NCI-H146 (cell line): Measurements from ENCODE around the gene CPLX3.

Experiments
- DNase-seq: peaks from one replicate; lab custom pipeline; 2025; lab: John Stamatoyannopoulos, UW

Gene CPLX3

DNA sequence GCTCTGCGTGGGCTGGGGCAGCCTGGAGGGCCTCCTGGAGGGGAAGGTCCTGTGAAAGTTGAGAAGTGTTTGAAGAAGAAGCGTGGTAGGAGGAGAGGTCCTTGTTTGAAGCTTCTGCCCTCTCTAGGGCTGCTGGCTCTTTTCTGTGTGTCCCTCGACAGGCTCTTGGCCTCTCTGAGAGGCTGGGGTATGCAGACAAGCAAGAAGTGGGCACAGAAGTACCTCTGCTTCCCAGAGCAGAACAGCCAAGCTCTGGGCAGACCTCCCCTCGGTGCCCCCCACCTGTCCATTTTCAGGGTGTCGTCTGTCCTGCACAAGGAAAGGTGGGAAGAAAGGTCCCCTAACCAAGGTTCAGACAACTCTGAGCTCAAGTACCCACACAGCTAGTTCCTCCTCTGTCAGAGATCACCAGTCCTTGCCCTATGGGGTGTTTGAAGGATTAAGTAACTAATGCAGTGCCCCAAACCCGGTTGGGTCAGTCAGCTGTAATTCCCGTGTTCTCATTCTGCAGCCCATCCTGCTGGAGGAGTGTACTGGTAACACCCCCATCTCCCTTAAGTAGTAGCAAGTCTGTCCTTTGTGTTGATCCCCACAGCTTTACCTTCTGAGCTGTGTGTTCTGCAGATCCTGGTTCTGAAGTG is 38.3 kb upstream of the CPLX3 start:
- no peak for DNase-seq

DNA sequence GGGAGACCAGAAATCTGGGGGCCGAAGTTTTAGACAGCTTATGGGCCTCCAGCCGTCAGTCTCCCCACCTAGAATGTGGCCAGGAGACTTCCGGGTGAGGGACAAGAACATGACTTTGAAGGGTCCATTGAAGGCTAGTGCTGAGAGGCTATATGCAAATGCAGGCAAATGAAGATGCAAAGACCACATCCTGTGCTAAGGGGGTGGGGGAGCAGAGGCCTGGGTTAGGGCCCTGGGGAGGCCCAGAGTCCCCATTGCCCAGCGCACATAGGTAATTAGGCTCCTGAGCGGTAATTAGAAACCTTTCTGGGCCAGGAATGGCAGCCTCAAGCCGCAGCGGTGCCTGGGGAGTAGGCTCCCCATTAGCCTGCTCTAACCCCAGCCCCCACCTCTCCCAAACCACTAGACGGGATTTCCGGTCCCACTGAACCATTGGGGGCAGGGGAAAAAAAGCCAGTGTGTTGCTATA is 37.7 kb upstream of the CPLX3 start:
- DNase-seq = no peak

DNA sequence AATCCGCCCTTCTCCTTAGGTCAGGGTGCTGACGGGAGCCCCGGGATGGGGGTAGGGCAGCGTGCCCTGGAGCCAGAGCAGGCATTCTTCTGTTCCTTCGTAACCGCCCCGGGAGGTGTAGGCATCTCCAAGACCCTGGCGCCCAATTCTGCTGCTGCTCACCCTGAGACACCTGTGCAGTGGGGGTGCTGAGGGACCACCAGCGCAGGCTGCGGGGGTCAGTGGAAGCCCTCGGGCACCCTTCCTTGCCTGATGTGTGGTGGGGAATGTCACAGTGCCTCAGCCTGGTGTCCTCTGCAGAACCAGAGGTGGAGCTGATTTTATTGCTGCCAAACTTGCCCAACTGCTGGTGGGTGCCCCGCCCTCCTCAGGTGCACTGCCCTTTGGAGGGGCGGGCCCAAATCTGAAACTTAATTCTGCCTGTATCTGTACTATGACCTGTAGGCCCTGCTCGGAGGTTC is 37.2 kb upstream of the CPLX3 start:
- DNase-seq = no peak

DNA sequence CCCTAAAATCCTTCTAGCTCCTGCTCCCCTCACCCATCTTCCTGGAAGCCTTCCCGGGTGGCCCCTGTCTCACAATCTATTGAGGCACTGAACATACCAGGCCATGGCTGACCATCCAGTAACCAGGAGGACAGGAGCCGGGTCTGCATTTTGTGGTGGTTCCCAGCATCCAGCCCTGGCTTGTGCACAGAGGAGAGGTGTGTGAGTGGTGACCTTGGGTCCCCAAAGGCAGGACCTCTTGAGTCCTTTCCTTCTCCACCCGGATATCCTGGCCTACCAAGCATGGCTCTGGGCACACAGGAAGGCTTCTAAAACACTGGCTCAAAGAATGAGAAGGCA is 36.7 kb upstream of the CPLX3 start:
- DNase-seq = no peak

DNA sequence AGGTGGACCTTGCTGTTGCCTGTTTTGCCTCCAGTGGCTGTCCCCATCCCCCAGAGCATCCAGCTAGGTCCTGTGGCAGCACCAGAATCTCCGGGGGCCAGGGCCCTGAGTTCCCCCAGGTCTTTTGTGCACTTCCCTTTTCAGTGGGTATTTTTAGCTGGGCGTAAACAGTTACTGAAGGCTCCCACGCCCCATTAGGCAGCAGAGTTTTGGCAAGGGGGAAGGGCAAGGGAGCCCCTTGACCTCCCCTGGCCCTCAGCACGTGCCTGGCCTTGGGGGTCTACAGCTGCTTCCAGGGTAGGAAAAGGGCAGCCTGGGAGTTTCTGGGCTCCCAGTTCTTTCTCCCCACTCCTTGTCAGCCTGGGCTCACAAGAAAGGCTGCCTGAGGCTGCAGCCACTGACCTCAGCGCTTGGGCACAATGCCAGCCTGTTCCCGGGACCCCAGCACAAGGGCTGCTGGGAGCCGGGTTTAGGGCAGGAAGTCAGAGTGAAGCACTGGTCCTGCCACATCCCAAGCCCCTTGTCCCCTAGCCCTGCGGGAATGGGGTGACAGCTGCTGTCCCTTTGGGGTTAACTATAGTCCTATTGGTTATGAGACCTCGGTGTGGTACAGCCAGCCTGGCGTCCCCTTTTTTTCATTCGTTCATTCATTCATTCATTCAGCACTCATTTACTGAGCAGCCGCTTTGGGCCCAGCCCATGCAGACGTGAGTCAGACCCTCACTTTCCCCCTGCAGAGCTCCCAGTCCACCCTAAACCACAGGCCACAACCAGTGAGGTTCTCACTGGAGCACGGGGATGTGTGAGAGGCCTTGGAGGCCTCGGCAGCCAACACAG is 36.1 kb upstream of the CPLX3 start:
- no peak for DNase-seq

DNA sequence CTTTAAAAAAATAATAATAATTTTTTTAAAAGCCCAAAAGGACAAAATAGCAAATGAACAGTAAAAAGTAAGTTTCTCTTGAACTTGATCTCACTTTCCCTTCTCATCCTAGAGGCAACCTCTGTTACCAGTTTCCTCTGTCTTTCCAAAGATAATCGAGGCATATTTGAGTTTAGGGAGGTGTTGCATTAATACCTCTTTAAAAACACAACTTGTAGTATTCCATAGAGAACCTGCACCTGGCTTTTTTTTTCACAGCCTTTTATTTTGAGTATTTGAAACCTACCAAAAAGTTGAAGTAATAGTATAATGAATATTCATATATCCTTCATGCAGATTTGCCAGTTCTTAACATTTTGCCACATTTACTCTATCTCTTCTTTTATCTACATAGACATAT is 35.4 kb upstream of the CPLX3 start:
- no peak for DNase-seq

DNA sequence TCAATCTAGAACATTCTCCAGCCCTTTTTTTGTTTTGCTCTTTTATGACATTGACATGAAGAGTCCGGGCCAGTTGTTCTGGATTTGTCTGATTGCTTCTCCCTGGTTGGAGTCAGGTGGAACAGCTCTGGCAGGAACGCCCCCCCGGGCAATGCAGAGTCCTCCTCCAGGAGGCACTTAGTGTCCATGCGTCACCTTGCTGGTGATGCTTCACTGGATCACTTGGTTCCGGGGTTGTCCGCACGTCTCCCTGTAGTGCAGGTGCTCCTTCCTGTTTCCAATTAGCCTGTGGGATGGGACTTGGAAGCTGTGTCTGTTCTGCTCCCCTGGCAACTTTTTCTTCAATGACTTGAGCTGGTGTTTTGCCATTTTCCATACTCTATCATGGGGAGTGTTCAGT is 34.8 kb upstream of the CPLX3 start:
- DNase-seq = no peak

DNA sequence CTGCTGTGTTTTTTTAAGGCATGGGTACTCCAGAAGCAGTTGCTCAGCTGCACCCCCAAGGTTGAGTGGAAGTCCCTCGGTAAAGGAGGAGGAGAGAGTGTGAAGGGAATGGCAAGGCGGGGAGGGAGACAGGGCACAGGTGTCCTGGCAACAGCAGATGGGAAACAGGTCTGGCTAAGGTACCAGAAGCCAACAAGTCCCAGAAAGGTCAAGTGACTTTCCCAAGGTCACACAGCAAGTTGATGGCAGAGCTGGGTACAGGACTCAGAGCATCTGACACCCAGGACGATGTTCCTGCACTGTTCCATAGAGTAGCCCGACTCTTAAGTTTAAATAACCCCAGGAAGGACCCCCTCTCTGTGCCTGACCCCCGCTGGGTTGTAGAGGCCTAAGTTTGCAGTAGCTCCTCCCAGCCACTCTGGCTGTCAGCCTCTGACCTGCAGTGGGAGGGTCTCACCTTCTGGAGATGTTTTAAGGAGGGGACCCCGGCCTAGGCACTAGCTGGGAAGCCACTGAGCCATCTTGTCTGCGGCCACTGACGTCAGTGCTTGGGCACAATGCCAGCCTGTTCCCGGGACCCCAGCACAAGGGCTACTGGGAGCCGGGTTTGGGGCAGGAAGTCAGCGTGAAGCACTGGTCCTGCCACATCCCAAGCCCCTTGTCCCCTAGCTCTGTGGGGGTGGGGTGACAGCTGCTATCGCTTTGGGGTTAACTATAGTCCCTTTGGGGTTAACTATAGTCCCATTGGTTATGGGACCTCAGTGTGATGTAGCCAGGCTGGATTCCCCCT is 34.0 kb upstream of the CPLX3 start:
- DNase-seq = no peak

DNA sequence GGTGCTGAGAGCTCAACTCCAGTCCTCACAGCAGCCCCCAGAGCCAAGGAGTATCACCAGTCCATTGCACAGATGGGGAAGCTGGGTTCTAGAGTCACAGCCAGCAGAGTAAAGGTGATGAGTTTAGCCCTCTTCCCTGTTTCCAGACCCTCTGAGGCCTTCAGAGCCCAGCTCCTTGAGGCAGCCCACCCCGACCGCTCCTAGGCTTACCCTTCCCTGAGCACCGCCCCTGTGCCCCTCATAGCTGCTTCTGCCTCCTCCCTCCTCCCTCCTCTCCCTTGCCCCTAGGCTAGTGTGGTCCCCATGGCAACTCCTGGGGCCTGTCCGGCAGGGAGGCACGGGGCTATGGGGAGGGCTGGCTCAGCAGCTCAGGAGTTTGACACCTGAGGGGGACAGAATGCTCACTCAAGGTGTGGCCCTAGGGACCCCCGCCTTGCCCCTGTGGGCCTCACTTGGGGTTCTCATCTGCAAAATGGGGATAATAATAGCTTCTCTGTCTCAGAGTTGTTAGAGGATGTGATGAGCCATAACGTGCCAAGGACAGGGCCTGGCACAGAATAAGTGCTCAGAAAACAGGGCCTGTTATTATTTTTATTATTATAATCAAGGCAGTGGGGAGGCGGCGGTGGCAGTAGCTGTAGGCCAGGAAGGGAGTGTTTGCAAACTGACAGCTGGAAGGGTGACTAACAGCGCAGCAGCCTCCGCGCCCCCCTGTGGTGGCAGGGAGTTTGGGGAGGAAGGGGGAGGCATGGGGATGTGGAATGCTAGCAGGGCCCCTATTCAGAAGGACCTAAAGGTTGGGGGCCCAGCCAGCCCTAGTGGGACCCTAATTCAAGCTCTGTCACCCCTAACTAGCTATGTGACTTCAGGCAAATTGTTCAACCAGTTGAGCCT is 33.0 kb upstream of the CPLX3 start:
- DNase-seq = no peak

DNA sequence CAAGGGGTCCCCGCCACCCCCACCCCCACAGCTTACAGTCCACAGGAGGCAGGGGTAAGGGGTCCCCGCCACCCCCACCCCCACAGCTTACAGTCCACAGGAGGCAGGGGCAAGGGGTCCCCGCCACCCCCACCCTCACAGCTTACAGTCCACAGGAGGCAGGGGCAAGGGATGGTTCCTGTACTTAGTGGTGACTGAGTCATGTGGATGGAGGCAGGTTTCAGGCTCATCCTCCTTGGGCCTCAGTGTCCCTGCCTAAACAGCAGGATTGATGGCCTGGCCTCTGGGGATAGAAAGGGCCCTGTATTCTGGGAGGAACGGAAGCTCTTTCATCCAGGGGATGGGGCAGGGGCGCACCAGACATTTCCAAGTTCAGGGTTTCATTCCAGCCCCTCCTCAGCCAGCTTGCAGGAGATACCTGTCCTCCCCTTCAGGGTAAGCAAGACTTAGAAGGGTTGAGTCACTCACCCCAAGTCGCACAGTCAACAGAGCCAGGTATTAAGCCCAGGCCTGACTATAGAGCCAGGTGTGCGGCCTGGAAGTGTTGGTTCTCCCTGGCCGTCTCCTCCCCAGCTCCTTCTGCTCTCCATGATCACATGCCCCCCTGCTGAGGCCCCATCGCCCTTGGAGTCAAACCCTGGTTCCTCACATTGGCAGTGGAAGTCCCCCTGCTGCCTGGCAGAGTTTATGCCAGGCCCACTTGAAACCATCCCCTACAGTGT is 32.0 kb upstream of the CPLX3 start:
- no peak for DNase-seq

DNA sequence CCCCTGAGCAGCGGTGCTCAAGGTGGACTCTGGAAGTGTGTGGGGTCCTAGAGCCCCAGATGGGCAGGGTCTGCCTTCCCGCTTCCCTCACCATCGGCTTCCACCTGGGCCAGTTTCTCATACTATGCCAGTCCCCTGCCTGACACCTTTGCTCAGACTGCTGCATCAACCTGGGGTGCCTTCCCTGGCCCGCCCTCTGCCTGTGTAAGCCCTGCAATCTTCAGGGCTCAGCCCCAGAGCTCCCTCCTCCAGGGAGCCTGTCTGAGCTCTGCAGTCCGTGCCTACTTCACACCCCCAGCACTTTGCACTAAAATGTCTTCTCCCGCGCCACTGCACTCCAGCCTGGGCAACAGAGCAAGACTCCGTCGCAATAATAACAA is 31.5 kb upstream of the CPLX3 start:
- no peak for DNase-seq

DNA sequence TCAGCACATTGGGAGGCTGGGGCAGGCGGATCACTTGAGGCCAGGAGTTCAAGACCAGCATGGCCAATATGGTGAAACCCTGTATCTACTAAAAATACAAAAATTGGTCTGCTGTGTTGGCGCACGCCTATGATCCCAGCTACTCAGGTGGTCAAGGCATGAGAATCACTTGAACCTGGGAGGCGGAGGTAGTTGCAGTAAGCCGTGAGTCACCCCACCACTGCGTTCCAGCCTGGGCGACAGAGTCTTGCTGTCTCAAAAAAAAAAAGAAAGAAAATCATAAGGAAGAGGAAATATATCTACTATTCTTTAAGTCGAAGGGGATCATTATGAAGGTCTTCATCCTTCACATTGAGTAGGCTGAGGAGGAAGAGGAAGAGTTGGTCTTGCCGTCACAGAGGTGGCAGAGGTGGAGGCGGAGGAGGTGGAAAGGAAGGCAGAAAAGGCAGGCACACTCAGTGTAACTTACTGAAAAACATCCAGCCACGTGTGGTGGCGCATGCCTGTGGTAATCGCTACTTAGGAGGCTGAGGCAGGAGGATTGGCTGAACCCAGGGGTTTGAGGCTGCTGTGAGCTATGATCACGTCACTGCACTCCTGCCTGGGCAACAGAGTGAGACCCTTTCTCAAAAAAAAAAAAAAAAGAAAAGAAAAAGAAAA is 30.3 kb upstream of the CPLX3 start:
- DNase-seq = no peak

DNA sequence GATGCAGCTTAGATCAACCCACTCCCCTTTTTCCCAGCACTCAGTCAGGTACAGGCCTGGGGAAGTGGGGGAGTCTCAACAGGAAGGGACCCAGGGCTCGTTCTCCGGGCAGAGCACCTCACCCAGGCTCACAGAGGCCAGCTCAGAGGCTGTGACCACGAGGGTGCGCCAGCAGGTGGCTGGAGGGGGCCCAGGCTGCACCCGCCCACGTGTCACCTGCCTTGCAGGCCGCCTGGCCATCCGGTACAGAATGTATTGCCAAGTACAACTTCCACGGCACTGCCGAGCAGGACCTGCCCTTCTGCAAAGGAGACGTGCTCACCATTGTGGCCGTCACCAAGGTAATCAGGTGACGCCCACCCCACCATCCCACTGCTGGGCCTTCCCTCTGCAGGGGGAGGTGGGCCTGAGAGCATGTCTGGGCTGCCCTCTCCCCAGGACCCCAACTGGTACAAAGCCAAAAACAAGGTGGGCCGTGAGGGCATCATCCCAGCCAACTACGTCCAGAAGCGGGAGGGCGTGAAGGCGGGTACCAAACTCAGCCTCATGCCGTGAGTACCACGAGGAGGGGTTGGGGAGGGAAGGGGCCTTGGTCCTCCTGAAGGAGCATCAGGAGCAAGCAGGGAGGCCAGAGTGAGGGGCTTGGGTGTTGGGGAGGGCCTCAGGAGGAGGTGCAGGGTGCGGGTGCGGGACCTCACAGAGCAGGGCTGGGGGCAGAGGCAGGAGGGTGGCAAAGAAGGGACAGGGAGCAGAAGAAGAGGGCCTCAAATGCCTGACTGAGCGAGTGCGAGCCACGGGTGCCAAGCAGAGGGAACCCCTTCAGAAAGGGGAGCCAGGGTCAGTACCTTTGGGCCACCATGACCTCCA is 27.8 kb upstream of the CPLX3 start:
- DNase-seq = no peak

DNA sequence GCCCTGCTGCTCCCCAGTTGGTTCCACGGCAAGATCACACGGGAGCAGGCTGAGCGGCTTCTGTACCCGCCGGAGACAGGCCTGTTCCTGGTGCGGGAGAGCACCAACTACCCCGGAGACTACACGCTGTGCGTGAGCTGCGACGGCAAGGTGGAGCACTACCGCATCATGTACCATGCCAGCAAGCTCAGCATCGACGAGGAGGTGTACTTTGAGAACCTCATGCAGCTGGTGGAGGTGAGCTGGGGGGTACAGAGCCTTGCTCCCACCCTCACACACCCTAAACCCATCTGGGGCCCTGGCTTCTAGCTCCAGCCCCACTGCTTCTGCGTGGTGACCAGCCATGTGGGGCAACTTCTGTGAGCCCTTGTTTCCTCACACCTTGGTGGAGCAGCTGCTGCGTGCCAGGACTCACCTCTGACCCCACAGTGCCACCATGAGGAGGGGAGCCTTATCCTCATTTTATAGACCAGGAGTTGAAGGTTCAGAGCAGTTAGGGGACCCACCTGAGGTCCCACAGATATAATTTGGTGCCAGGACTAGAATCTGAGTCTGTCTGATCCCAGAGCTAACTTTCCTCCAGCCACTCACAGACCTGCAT is 27.1 kb upstream of the CPLX3 start:
- peak; percentile 42 for DNase-seq

DNA sequence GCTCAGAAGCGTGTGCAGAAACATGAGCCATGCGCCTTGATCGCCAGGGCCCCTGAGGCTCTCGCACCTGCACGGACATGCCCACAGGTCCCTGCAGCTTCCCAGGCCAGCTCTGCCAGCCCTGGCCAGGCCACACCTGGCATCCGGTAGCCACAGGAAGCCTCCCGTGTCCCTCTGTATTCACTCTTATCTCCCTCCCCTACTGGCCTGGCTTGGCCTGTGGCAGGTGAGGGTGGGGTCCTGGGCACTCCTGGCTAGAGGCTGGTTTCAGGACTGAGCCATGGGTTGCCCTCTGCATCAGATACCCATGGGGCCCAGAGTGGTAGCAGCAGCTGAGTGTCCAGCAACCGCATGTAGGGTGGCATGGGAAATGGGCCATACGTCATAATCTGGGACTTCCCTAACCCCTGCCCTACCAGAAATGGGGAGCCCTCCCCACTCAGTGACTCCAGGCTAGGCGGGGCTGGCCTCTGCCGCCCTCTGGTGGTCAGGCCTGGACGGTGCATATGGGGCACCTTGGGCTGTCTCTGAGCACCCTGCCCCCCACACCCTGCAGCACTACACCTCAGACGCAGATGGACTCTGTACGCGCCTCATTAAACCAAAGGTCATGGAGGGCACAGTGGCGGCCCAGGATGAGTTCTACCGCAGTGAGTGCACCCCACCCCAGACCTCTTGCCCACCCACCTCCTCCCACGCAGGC is 26.4 kb upstream of the CPLX3 start:
- peak; percentile 75 for DNase-seq

DNA sequence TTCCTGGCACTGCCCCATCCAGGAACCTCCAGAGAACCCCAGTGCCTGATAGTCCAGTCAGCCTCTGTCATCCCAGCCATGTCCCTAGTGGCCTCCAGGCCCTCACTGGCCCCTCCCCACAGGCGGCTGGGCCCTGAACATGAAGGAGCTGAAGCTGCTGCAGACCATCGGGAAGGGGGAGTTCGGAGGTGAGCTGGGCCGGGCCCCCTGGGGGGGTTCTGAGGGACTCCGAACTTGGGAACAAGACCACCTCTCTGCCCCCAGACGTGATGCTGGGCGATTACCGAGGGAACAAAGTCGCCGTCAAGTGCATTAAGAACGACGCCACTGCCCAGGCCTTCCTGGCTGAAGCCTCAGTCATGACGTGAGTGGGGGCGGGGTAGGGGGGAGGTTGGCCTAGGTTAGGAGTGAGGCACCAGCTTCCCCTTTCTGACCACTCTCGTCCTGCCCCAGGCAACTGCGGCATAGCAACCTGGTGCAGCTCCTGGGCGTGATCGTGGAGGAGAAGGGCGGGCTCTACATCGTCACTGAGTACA is 25.8 kb upstream of the CPLX3 start:
- no peak for DNase-seq

DNA sequence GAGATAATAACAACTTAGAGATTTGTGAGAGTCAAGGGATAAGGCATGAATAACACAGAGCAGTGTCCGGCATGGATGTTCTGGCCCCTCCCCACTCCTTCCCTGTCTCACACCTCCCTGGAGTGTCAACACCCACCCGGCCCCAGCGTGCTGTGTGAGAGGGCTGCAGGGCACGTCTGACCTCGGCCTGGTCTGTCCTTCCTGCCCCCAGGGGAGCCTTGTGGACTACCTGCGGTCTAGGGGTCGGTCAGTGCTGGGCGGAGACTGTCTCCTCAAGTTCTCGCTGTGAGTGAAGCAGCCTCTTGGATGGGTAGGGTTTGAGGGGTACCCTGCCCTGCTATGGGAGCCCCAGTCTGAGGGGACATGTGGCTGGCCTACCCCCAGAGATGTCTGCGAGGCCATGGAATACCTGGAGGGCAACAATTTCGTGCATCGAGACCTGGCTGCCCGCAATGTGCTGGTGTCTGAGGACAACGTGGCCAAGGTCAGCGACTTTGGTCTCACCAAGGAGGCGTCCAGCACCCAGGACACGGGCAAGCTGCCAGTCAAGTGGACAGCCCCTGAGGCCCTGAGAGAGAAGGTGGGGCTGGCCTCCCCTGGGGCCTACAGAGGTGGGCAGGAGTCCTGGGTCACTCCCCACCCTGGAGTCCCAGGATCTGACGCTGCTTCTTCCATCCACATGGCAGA is 25.0 kb upstream of the CPLX3 start:
- DNase-seq = no peak

DNA sequence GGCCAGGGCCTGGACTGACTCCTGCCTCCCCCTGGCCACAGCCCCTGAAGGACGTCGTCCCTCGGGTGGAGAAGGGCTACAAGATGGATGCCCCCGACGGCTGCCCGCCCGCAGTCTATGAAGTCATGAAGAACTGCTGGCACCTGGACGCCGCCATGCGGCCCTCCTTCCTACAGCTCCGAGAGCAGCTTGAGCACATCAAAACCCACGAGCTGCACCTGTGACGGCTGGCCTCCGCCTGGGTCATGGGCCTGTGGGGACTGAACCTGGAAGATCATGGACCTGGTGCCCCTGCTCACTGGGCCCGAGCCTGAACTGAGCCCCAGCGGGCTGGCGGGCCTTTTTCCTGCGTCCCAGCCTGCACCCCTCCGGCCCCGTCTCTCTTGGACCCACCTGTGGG is 24.1 kb upstream of the CPLX3 start:
- no peak for DNase-seq
